ENCODE results near the gene APBA2. TPM values are rescaled to one million over a fixed set of nuclear protein-coding genes. Genes with fewer than 3 reads are reported as not detected.

Gene APBA2
- total RNA-seq, 1 donor from 2014 or later: 35.8 TPM

DNA sequence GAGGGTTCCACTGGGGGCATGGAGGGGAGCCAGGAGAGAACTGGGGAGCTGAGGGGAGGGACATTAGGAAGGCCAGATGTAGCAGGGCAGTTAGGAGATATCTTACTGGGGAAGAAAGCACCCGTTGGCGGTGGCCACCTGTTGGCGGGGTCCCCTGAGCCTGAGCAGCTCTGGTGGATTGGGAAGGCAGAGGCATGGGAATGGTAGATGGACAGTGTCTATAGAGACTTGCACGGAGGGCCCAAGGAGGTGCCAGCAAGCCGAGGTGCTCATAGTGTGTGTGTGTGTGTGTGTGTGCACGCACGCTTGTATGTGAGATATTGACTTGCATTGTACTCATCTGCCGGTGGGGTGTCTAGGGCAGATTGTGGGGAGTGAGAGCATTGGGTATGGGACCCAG is 179.0 kb downstream of the APBA2 start:
- Mint-ChIP-seq H3K4me1 (peaks cover 29% of the 10 kb centered on the region), H3K36me3 (peaks cover 17% of the 10 kb centered on the region), H3K9me3 (peaks cover 19% of the 10 kb centered on the region), H3K27ac (no peak overlapping the region), H3K27me3 (ENCODE audit: insufficient read depth, low read depth) (peaks cover 6% of the 10 kb centered on the region), H3K4me3 (no peak overlapping the region)
- Histone ChIP-seq H3K4me3 (no peak overlapping the region), H3K27ac (no peak overlapping the region), H3K9ac (no peak overlapping the region), H3K4me2 (no peak overlapping the region), H3K27me3 (no peaks in the 10 kb centered on the region), H2AFZ (replicated peaks) (no peak overlapping the region), H4K20me1 (ENCODE audit: low read depth) (peaks cover 6% of the 10 kb centered on the region), H3K79me2 (ENCODE audit: low read depth) (peaks cover 9% of the 10 kb centered on the region), H3K9me3 (ENCODE audit: low read depth) (peaks cover 6% of the 10 kb centered on the region), H3K4me1 (no peaks in the 10 kb centered on the region), H3F3A (ENCODE audit: low read depth) (no peaks in the 10 kb centered on the region), H3K36me3 (peaks cover 3% of the 10 kb centered on the region)
- TF ChIP-seq, protein P1, sequence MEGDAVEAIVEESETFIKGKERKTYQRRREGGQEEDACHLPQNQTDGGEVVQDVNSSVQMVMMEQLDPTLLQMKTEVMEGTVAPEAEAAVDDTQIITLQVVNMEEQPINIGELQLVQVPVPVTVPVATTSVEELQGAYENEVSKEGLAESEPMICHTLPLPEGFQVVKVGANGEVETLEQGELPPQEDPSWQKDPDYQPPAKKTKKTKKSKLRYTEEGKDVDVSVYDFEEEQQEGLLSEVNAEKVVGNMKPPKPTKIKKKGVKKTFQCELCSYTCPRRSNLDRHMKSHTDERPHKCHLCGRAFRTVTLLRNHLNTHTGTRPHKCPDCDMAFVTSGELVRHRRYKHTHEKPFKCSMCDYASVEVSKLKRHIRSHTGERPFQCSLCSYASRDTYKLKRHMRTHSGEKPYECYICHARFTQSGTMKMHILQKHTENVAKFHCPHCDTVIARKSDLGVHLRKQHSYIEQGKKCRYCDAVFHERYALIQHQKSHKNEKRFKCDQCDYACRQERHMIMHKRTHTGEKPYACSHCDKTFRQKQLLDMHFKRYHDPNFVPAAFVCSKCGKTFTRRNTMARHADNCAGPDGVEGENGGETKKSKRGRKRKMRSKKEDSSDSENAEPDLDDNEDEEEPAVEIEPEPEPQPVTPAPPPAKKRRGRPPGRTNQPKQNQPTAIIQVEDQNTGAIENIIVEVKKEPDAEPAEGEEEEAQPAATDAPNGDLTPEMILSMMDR (IDR thresholded peaks at IDR 0.05): no peak
- TF ChIP-seq EZH2 (IDR thresholded peaks at IDR 0.05) (no peak), EZH2phosphoT487 (IDR thresholded peaks at IDR 0.05) (no peak)
- DNase-seq (ENCODE audit: low spot score): no peak

DNA sequence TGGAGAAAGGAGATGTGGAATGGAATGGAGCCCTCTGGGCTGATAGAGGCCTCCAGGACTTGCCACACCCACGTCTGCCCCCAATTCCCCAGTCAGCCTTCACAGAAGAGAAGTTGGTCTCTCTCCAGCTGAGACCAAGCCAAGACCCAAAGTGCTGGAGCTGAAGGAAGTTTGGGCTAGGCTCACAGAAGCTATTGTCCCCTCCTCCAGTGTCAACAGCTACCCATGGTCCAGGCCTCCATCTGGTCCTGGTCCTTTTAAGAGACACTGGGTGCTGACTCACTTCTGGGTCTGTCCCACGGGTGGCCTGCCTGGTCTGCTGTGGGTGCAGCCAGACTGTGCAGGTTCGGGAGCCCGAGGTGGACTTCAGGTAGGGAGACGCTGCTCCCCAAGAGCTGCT is 179.8 kb downstream of the APBA2 start:
- no peak overlapping the region for H3K4me3 Mint-ChIP-seq
- TF ChIP-seq, protein P1 (IDR thresholded peaks at IDR 0.05): no peak
- no peak for TF ChIP-seq EZH2phosphoT487 (IDR thresholded peaks at IDR 0.05)
- TF ChIP-seq EZH2 (IDR thresholded peaks at IDR 0.05): no peak

DNA sequence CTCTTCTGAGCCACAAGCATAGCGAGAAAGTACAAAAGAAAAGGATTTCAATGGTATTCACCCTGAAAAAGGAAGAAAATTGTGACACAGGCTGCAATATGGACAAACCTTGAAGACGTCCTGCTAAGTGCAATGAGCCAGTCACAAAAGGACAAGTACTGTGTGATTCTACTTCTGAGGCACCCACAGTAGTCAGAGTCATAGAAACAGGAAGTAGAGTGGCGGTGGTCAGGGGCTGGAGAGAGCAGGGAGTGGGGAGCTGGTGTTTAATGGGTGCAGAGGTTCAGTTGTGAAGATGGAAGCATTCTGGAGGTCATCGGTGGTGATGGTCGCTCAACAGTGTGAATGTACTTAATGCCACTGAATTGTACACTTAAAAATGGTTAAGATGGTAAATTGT is 180.5 kb downstream of the APBA2 start:
- H3K4me1 ChIP-seq: no peaks in the 10 kb centered on the region
- H3K4me1 Mint-ChIP-seq: peaks cover 39% of the 10 kb centered on the region
- no peak overlapping the region for H3K4me3 Mint-ChIP-seq

More for the DNA sequence above, 179.8 kb downstream of the APBA2 start:
- no peaks in the 10 kb centered on the region for H3K4me1 ChIP-seq
- H3K36me3 ChIP-seq: peaks cover 3% of the 10 kb centered on the region
- H3F3A ChIP-seq (ENCODE audit: low read depth): no peaks in the 10 kb centered on the region
- peaks cover 9% of the 10 kb centered on the region for H3K79me2 ChIP-seq (ENCODE audit: low read depth)
- H3K36me3 Mint-ChIP-seq: peaks cover 14% of the 10 kb centered on the region
- no peak overlapping the region for H3K27ac Mint-ChIP-seq
- H3K9me3 Mint-ChIP-seq: peaks cover 13% of the 10 kb centered on the region
- H4K20me1 ChIP-seq (ENCODE audit: low read depth): peaks cover 6% of the 10 kb centered on the region
- no peak overlapping the region for H3K27ac ChIP-seq
- no peak overlapping the region for H3K4me3 ChIP-seq
- H3K4me1 Mint-ChIP-seq: peaks cover 33% of the 10 kb centered on the region
- no peak overlapping the region for H2AFZ ChIP-seq (replicated peaks)
- peaks cover 9% of the 10 kb centered on the region for H3K27me3 Mint-ChIP-seq (ENCODE audit: insufficient read depth, low read depth)
- H3K27me3 ChIP-seq: no peaks in the 10 kb centered on the region
- H3K4me2 ChIP-seq: no peak overlapping the region
- no peak overlapping the region for H3K9ac ChIP-seq
- no peak for DNase-seq (ENCODE audit: low spot score)
- H3K9me3 ChIP-seq (ENCODE audit: low read depth): peaks cover 6% of the 10 kb centered on the region

More for the DNA sequence above, 180.5 kb downstream of the APBA2 start:
- H3K27me3 Mint-ChIP-seq (ENCODE audit: insufficient read depth, low read depth): peaks cover 9% of the 10 kb centered on the region
- peaks cover 3% of the 10 kb centered on the region for H3K36me3 ChIP-seq
- peaks cover 9% of the 10 kb centered on the region for H3K79me2 ChIP-seq (ENCODE audit: low read depth)
- H3K27ac Mint-ChIP-seq: no peak overlapping the region
- no peak overlapping the region for H2AFZ ChIP-seq (replicated peaks)
- H3F3A ChIP-seq (ENCODE audit: low read depth): no peaks in the 10 kb centered on the region
- H3K4me3 ChIP-seq: no peak overlapping the region
- TF ChIP-seq EZH2phosphoT487 (IDR thresholded peaks at IDR 0.05): no peak
- no peak for TF ChIP-seq EZH2 (IDR thresholded peaks at IDR 0.05)
- TF ChIP-seq, protein P1 (IDR thresholded peaks at IDR 0.05): no peak
- no peaks in the 10 kb centered on the region for H3K27me3 ChIP-seq
- H3K4me2 ChIP-seq: no peak overlapping the region
- H4K20me1 ChIP-seq (ENCODE audit: low read depth): peaks cover 6% of the 10 kb centered on the region
- H3K27ac ChIP-seq: no peak overlapping the region
- H3K36me3 Mint-ChIP-seq: peaks cover 14% of the 10 kb centered on the region
- H3K9ac ChIP-seq: no peak overlapping the region
- peaks cover 6% of the 10 kb centered on the region for H3K9me3 ChIP-seq (ENCODE audit: low read depth)
- peaks cover 12% of the 10 kb centered on the region for H3K9me3 Mint-ChIP-seq
- no peak for DNase-seq (ENCODE audit: low spot score)
